HEK293 (cell line): ENCODE data around the gene CEPT1.

ENCODE experiments used
- CTCF ChIA-PET: fragments of 350-600 bp; formaldehyde crosslinking; extraction: SDS; loops from one replicate; lab custom pipeline; 2021; ENCODE audit warnings: antibody characterized with exemption; lab: Yijun Ruan, JAX
- POLR2A ChIA-PET: fragments of 300-600 bp; formaldehyde crosslinking; extraction: SDS; loops from one replicate; lab custom pipeline; 2020; ENCODE audit warnings: antibody characterized with exemption, inconsistent platforms; lab: Yijun Ruan, JAX
- H3K27ac ChIP-seq: fragments of 200-500 bp; sonication (Bioruptor generic); 2 replicates; pipeline ENCODE4 v1.5.1; 2014; ENCODE audit warnings: low read depth, low read length, control low read depth, inconsistent platforms; ENCODE audit errors: extremely low read depth
- H3K36me3 ChIP-seq, 2 experiments: fragments of 200-500 bp in 1 of 2; sonication (Bioruptor generic) in 1 of 2; 1 replicate in 1 of 2; 2 replicates in 1 of 2; pipeline ENCODE4 v1.5.1; 2014 to 2017; ENCODE audit warnings: inconsistent platforms in 2 of 2, low read length in 2 of 2; ENCODE audit not compliant: control insufficient read depth in 2 of 2, insufficient read depth in 1 of 2
- H3K4me1 ChIP-seq: fragments of 200-500 bp; sonication (Bioruptor generic); 2 replicates; pipeline ENCODE4 v1.5.1; 2014; ENCODE audit warnings: mild to moderate bottlenecking, low read length, inconsistent platforms; ENCODE audit not compliant: control insufficient read depth, insufficient read depth
- H3K4me3 ChIP-seq: 2 replicates; pipeline ENCODE4 v1.5.1; 2011; ENCODE audit warnings: low read depth, mild to moderate bottlenecking, control low read depth, low read length, moderate library complexity
- H3K9me3 ChIP-seq: fragments of 200-500 bp; sonication (Bioruptor generic); 2 replicates; pipeline ENCODE4 v1.5.1; 2014; ENCODE audit warnings: low read depth, low read length, inconsistent platforms; ENCODE audit not compliant: control insufficient read depth, insufficient read depth
- CTCF ChIP-seq: fragments of 450-650 bp; formaldehyde crosslinking; IDR thresholded peaks from 2 replicates; pipeline ENCODE4 v1.5.1; 2016; ENCODE audit warnings: missing biosample characterization, missing genetic modification characterization
- ZEB2 ChIP-seq: fragments of 450-650 bp; formaldehyde crosslinking; IDR thresholded peaks from 2 replicates; pipeline ENCODE4 v1.5.1; 2016; ENCODE audit warnings: missing biosample characterization, missing genetic modification characterization
- ZNF112 ChIP-seq: fragments of 450-650 bp; formaldehyde crosslinking; IDR thresholded peaks from 2 replicates; pipeline ENCODE4 v1.5.0; 2017; ENCODE audit warnings: missing biosample characterization, missing genetic modification characterization
- ZNF239 ChIP-seq: fragments of 450-650 bp; formaldehyde crosslinking; IDR thresholded peaks from 2 replicates; pipeline ENCODE4 v1.5.1; 2016; ENCODE audit warnings: missing biosample characterization, missing genetic modification characterization
- ZNF426 ChIP-seq: fragments of 450-650 bp; formaldehyde crosslinking; IDR thresholded peaks from 2 replicates; pipeline ENCODE4 v1.5.1; 2017; ENCODE audit warnings: missing biosample characterization, missing genetic modification characterization, mild to moderate bottlenecking, inconsistent platforms, moderate library complexity
- ZNF555 ChIP-seq: fragments of 450-650 bp; formaldehyde crosslinking; conservative IDR thresholded peaks from 2 replicates; pipeline ENCODE4 v1.5.1; 2017; ENCODE audit warnings: missing biosample characterization, mild to moderate bottlenecking, missing genetic modification characterization, inconsistent platforms
- ZNF629 ChIP-seq: fragments of 450-650 bp; formaldehyde crosslinking; IDR thresholded peaks from 2 replicates; pipeline ENCODE4 v1.5.1; 2017; ENCODE audit warnings: missing biosample characterization, missing genetic modification characterization
- ZNF654 ChIP-seq: fragments of 450-650 bp; formaldehyde crosslinking; IDR thresholded peaks from 2 replicates; pipeline ENCODE4 v1.5.1; 2016; ENCODE audit warnings: low read depth, missing biosample characterization, missing genetic modification characterization
- ZNF843 ChIP-seq: fragments of 450-650 bp; formaldehyde crosslinking; IDR thresholded peaks from 2 replicates; pipeline ENCODE4 v1.5.1; 2016; ENCODE audit warnings: missing biosample characterization, missing genetic modification characterization
- ZSCAN4 ChIP-seq: fragments of 450-650 bp; formaldehyde crosslinking; IDR thresholded peaks from 2 replicates; pipeline ENCODE4 v1.5.1; 2017; ENCODE audit warnings: missing biosample characterization, missing genetic modification characterization
- TF ChIP-seq, protein P1 (sequence below): fragments of 450-650 bp; formaldehyde crosslinking; IDR thresholded peaks from 2 replicates; pipeline ENCODE4 v1.5.1; 2016; ENCODE audit warnings: missing biosample characterization, missing genetic modification characterization, low read depth
- TF ChIP-seq, protein P2 (sequence below): fragments of 450-650 bp; formaldehyde crosslinking; conservative IDR thresholded peaks from 2 replicates; pipeline ENCODE4 v1.5.1; 2016; ENCODE audit warnings: low read depth, missing biosample characterization, missing genetic modification characterization

Gene CEPT1

GRCh38 chr1:111196213-111196612 lies 56.2 kb downstream of the CEPT1 start:
- Histone ChIP-seq H3K36me3 (no peaks in the 10 kb centered on the region), H3K4me1 (no peaks in the 10 kb centered on the region), H3K9me3 (no peaks in the 10 kb centered on the region), H3K4me3 (no peak overlapping the region), H3K27ac (no peak overlapping the region)
- no peak for TF ChIP-seq ZNF426
- TF ChIP-seq, protein P1, sequence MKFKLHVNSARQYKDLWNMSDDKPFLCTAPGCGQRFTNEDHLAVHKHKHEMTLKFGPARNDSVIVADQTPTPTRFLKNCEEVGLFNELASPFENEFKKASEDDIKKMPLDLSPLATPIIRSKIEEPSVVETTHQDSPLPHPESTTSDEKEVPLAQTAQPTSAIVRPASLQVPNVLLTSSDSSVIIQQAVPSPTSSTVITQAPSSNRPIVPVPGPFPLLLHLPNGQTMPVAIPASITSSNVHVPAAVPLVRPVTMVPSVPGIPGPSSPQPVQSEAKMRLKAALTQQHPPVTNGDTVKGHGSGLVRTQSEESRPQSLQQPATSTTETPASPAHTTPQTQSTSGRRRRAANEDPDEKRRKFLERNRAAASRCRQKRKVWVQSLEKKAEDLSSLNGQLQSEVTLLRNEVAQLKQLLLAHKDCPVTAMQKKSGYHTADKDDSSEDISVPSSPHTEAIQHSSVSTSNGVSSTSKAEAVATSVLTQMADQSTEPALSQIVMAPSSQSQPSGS (tag by site-specific recombination), result no peak
- TF ChIP-seq ZNF555, result no peak
- TF ChIP-seq, protein P2, sequence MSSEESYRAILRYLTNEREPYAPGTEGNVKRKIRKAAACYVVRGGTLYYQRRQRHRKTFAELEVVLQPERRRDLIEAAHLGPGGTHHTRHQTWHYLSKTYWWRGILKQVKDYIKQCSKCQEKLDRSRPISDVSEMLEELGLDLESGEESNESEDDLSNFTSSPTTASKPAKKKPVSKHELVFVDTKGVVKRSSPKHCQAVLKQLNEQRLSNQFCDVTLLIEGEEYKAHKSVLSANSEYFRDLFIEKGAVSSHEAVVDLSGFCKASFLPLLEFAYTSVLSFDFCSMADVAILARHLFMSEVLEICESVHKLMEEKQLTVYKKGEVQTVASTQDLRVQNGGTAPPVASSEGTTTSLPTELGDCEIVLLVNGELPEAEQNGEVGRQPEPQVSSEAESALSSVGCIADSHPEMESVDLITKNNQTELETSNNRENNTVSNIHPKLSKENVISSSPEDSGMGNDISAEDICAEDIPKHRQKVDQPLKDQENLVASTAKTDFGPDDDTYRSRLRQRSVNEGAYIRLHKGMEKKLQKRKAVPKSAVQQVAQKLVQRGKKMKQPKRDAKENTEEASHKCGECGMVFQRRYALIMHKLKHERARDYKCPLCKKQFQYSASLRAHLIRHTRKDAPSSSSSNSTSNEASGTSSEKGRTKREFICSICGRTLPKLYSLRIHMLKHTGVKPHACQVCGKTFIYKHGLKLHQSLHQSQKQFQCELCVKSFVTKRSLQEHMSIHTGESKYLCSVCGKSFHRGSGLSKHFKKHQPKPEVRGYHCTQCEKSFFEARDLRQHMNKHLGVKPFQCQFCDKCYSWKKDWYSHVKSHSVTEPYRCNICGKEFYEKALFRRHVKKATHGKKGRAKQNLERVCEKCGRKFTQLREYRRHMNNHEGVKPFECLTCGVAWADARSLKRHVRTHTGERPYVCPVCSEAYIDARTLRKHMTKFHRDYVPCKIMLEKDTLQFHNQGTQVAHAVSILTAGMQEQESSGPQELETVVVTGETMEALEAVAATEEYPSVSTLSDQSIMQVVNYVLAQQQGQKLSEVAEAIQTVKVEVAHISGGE (tag by site-specific recombination), result no peak
- no peak for TF ChIP-seq ZNF629
- ChIA-PET POLR2A (no interaction called here), CTCF (interaction anchor here (1.2 kb wide), 1 partner anchor 12 kb away, joined by 3 read pairs; no protein-coding TSS in a partner anchor)

GRCh38 chr1:111197598-111198284 lies 57.7 kb downstream of the CEPT1 start:
- CTCF ChIA-PET, result interaction anchor here (0.6 to 1.3 kb wide), 7 partner anchors 10 to 769 kb away, joined by 3 to 7 read pairs (median 3); no protein-coding TSS in a partner anchor
- no peak overlapping the region for H3K27ac ChIP-seq
- no peaks in the 10 kb centered on the region for H3K36me3 ChIP-seq
- H3K4me3 ChIP-seq, result no peak overlapping the region
- no peaks in the 10 kb centered on the region for H3K4me1 ChIP-seq
- TF ChIP-seq CTCF (tag by site-specific recombination) (peak; percentile 71), ZNF239 (tag by site-specific recombination) (no peak), ZSCAN4 (tag by site-specific recombination) (no peak), ZNF843 (tag by site-specific recombination) (no peak), ZNF654 (tag by site-specific recombination) (no peak)
- TF ChIP-seq, all 188 proteins: peak for 1
- H3K9me3 ChIP-seq, result no peaks in the 10 kb centered on the region
- POLR2A ChIA-PET, result no interaction called here

DNA sequence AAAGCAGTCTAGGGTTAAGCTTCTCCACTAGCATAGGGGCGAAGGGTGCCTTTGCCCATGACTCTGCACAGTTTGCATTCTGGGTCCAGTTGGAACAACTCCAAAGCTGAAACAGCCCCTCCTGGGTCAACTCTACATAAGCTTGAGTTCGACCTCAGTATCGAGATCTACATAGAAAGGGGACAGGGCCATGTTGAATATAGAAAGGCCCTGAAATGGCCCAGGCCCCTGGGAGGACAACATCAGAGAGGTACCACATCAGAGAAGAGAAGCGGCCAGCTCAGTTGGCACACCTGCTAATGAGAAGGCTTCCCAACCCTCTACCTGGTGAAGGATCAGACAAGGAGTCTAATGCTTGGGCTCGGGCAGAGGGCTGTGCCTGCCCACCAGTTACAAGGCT lies 58.8 kb downstream of the CEPT1 start:
- Histone ChIP-seq H3K9me3 (no peaks in the 10 kb centered on the region), H3K4me1 (no peaks in the 10 kb centered on the region)
- POLR2A ChIA-PET, result no interaction called here

More for the DNA sequence above, 58.8 kb downstream of the CEPT1 start:
- no peaks in the 10 kb centered on the region for H3K36me3 ChIP-seq
- H3K27ac ChIP-seq, result no peak overlapping the region
- CTCF ChIA-PET, result interaction anchor here (1.3 kb wide), 1 partner anchor 12 kb away, joined by 3 read pairs; no protein-coding TSS in a partner anchor
- H3K4me3 ChIP-seq, result no peak overlapping the region
- no peak for TF ChIP-seq ZNF112 (tag by site-specific recombination)
- TF ChIP-seq ZEB2 (tag by site-specific recombination), result no peak
- TF ChIP-seq, all 188 proteins: peak for 0
